Activated T-helper 1 cell treated with anti-CD3 and anti-CD28 coated beads, Interleukin-12 subunit alpha, Interleukin-12 subunit beta, Interleukin-2, Interleukin-4 antibody, amounts not matched to agents 30 ng/mL and 10 ng/mL and 1 ng/mL, durations not matched to agents 14 hours and 24 hours and 36 hours (primary cell): ENCODE measurements around the gene NTRK3. TPM values are rescaled to one million over a fixed set of nuclear protein-coding genes. Genes with fewer than 3 reads are reported as not detected.

Source experiments
- DNase-seq: peaks from one replicate; pipeline ENCODE4 v3.0.0; 2021; ENCODE audit warnings: low spot score
- H3K27ac Mint-ChIP-seq: one replicate; pipeline ENCODE4 v1.8.0; 2021; ENCODE audit warnings: mild to moderate bottlenecking, mixed read lengths
- H3K27me3 Mint-ChIP-seq: one replicate; pipeline ENCODE4 v1.8.0; 2022; ENCODE audit warnings: mild to moderate bottlenecking, moderate library complexity, mixed read lengths; ENCODE audit not compliant: insufficient read depth
- H3K36me3 Mint-ChIP-seq: one replicate; pipeline ENCODE4 v1.8.0; 2021; ENCODE audit warnings: low read depth, mixed read lengths
- H3K4me1 Mint-ChIP-seq: one replicate; pipeline ENCODE4 v1.8.0; 2021; ENCODE audit warnings: low read depth, mixed read lengths
- H3K4me3 Mint-ChIP-seq: one replicate; pipeline ENCODE4 v1.8.0; 2021; ENCODE audit warnings: mild to moderate bottlenecking, moderate library complexity, mixed read lengths
- H3K9me3 Mint-ChIP-seq: one replicate; pipeline ENCODE4 v1.8.0; 2021; ENCODE audit warnings: mixed read lengths
- intact Hi-C: fragments of 100-400 bp; cut with micrococcal nuclease; formaldehyde crosslinking; loops from one replicate; pipeline ENCODE4 v1.15.1; 2024
- total RNA-seq: library from RNA; stranded (reverse); gene quantifications from 2 replicates; pipeline ENCODE4 v1.2.3, GENCODE V29; 2022

Gene NTRK3
- total RNA-seq, 1 donor from 2014 or later: 0.29 TPM

- Mint-ChIP-seq H3K27me3 (no peaks in the 10 kb centered on the region), H3K36me3 (no peaks in the 10 kb centered on the region), H3K4me1 (no peaks in the 10 kb centered on the region), H3K27ac (no peak overlapping the region), H3K4me3 (no peak overlapping the region), H3K9me3 (no peaks in the 10 kb centered on the region)
- intact Hi-C loops: no loop called here
- no peak for DNase-seq
Observed at GRCh38 chr15:88115486-88116152, 140.9 kb downstream of the NTRK3 start.

GRCh38 chr15:88113613-88114308 is 142.8 kb downstream of the NTRK3 start:
- no peak overlapping the region for H3K4me3 Mint-ChIP-seq
- no peaks in the 10 kb centered on the region for H3K9me3 Mint-ChIP-seq
- intact Hi-C loops: no loop called here
- no peaks in the 10 kb centered on the region for H3K4me1 Mint-ChIP-seq
- no peak for DNase-seq
- no peak overlapping the region for H3K27ac Mint-ChIP-seq
- H3K27me3 Mint-ChIP-seq: no peaks in the 10 kb centered on the region
- no peaks in the 10 kb centered on the region for H3K36me3 Mint-ChIP-seq

GRCh38 chr15:88108991-88109390 is 147.5 kb downstream of the NTRK3 start:
- Mint-ChIP-seq H3K4me3 (no peak overlapping the region), H3K27me3 (no peaks in the 10 kb centered on the region), H3K36me3 (no peaks in the 10 kb centered on the region), H3K27ac (no peak overlapping the region), H3K9me3 (no peaks in the 10 kb centered on the region), H3K4me1 (no peaks in the 10 kb centered on the region)
- intact Hi-C loops: no loop called here
- no peak for DNase-seq

- Mint-ChIP-seq H3K27me3 (no peaks in the 10 kb centered on the region), H3K9me3 (no peaks in the 10 kb centered on the region), H3K36me3 (no peaks in the 10 kb centered on the region), H3K27ac (no peak overlapping the region), H3K4me1 (no peaks in the 10 kb centered on the region), H3K4me3 (no peak overlapping the region)
- no peak for DNase-seq
- intact Hi-C loops: no loop called here
Observed at GRCh38 chr15:88108477-88108876, 148.1 kb downstream of the NTRK3 start.

- Mint-ChIP-seq H3K27ac (no peak overlapping the region), H3K27me3 (no peaks in the 10 kb centered on the region), H3K36me3 (no peaks in the 10 kb centered on the region), H3K9me3 (no peaks in the 10 kb centered on the region), H3K4me1 (no peaks in the 10 kb centered on the region), H3K4me3 (no peak overlapping the region)
- no peak for DNase-seq
- intact Hi-C loops: no loop called here
Observed at GRCh38 chr15:88106074-88106473, 150.5 kb downstream of the NTRK3 start.

- H3K27me3 Mint-ChIP-seq: no peaks in the 10 kb centered on the region
- no peak for DNase-seq
- H3K36me3 Mint-ChIP-seq: no peaks in the 10 kb centered on the region
- H3K27ac Mint-ChIP-seq: no peak overlapping the region
- no peaks in the 10 kb centered on the region for H3K9me3 Mint-ChIP-seq
- no peaks in the 10 kb centered on the region for H3K4me1 Mint-ChIP-seq
- intact Hi-C loops: no loop called here
- H3K4me3 Mint-ChIP-seq: no peak overlapping the region
Observed at GRCh38 chr15:88104357-88104756, 152.2 kb downstream of the NTRK3 start.

- Mint-ChIP-seq H3K36me3 (no peaks in the 10 kb centered on the region), H3K27ac (no peak overlapping the region), H3K9me3 (no peaks in the 10 kb centered on the region), H3K4me3 (no peak overlapping the region), H3K27me3 (no peaks in the 10 kb centered on the region), H3K4me1 (no peaks in the 10 kb centered on the region)
- no peak for DNase-seq
- intact Hi-C loops: no loop called here
Observed at GRCh38 chr15:88100181-88100580, 156.4 kb downstream of the NTRK3 start.

- no peak overlapping the region for H3K27ac Mint-ChIP-seq
- no peak overlapping the region for H3K4me3 Mint-ChIP-seq
- intact Hi-C loops: no loop called here
- no peak for DNase-seq
- H3K4me1 Mint-ChIP-seq: no peaks in the 10 kb centered on the region
- no peaks in the 10 kb centered on the region for H3K9me3 Mint-ChIP-seq
- no peaks in the 10 kb centered on the region for H3K27me3 Mint-ChIP-seq
- no peaks in the 10 kb centered on the region for H3K36me3 Mint-ChIP-seq
Observed at GRCh38 chr15:88098361-88098760, 158.2 kb downstream of the NTRK3 start.

GRCh38 chr15:88091444-88092016 is 165.0 kb downstream of the NTRK3 start:
- H3K27me3 Mint-ChIP-seq: peaks cover 3% of the 10 kb centered on the region
- H3K4me3 Mint-ChIP-seq: no peak overlapping the region
- H3K27ac Mint-ChIP-seq: no peak overlapping the region
- no peak for DNase-seq
- no peaks in the 10 kb centered on the region for H3K4me1 Mint-ChIP-seq
- H3K9me3 Mint-ChIP-seq: no peaks in the 10 kb centered on the region
- no peaks in the 10 kb centered on the region for H3K36me3 Mint-ChIP-seq
- intact Hi-C loops: no loop called here

GRCh38 chr15:88090481-88091011 is 166.0 kb downstream of the NTRK3 start:
- H3K4me3 Mint-ChIP-seq: no peak overlapping the region
- H3K27ac Mint-ChIP-seq: no peak overlapping the region
- no peaks in the 10 kb centered on the region for H3K36me3 Mint-ChIP-seq
- H3K9me3 Mint-ChIP-seq: no peaks in the 10 kb centered on the region
- no peak for DNase-seq
- intact Hi-C loops: no loop called here
- H3K4me1 Mint-ChIP-seq: no peaks in the 10 kb centered on the region
- peaks cover 3% of the 10 kb centered on the region for H3K27me3 Mint-ChIP-seq

- no peaks in the 10 kb centered on the region for H3K9me3 Mint-ChIP-seq
- no peak overlapping the region for H3K4me3 Mint-ChIP-seq
- peaks cover 3% of the 10 kb centered on the region for H3K27me3 Mint-ChIP-seq
- DNase-seq: no peak
- no peaks in the 10 kb centered on the region for H3K36me3 Mint-ChIP-seq
- H3K27ac Mint-ChIP-seq: no peak overlapping the region
- intact Hi-C loops: no loop called here
- H3K4me1 Mint-ChIP-seq: no peaks in the 10 kb centered on the region
Observed at GRCh38 chr15:88089731-88090130, 166.8 kb downstream of the NTRK3 start.

GRCh38 chr15:88089024-88089620 is 167.4 kb downstream of the NTRK3 start:
- H3K27ac Mint-ChIP-seq: no peak overlapping the region
- no peaks in the 10 kb centered on the region for H3K9me3 Mint-ChIP-seq
- intact Hi-C loops: no loop called here
- no peak for DNase-seq
- H3K4me1 Mint-ChIP-seq: no peaks in the 10 kb centered on the region
- no peak overlapping the region for H3K4me3 Mint-ChIP-seq
- H3K36me3 Mint-ChIP-seq: no peaks in the 10 kb centered on the region
- peaks cover 3% of the 10 kb centered on the region for H3K27me3 Mint-ChIP-seq
